ENCODE data around the gene ABI3. TPM values are rescaled to one million over a fixed set of nuclear protein-coding genes. Genes with fewer than 3 reads are reported as not detected.

ABI3 gene
- total and polyA plus RNA-seq, 2 donors (not counting 1 experiment from before 2014, with no cell fraction given): 15.6 to 23.3 TPM

GRCh38 chr17:49218941-49219913, 8.7 kb downstream of the ABI3 start:
- Histone ChIP-seq H2AFZ (ENCODE audit: insufficient read depth, low read depth, low read length, poor library complexity, severe bottlenecking) (peak overlapping the region; percentile 43), H3K4me2 (replicated peaks; ENCODE audit: low read depth, low read length, poor library complexity, severe bottlenecking) (peak overlapping the region; percentile 81)
- POLR2A ChIA-PET: interaction anchor here (1.1 to 3.4 kb wide), 2 partner anchors 8 to 26 kb away, joined by 6 to 45 read pairs; no protein-coding TSS in a partner anchor

More at GRCh38 chr17:49218941-49219913, 8.7 kb downstream of the ABI3 start:
- H3K27ac Mint-ChIP-seq: peak overlapping the region; percentile 85
- ATAC-seq (ENCODE audit: low read depth) (peak; percentile 73), DNase-seq (peak; percentile 89)
- H3K9me3 ChIP-seq (ENCODE audit: control extremely low read depth in 1 of 3, control insufficient read depth in 2 of 3, insufficient read depth in 1 of 3, low read length in 2 of 3): peaks cover 0 to 12% (median 0%) of the 10 kb centered on the region in 3 donors
- H3K27me3 ChIP-seq (replicated peaks in 1 of 4; ENCODE audit: control extremely low read depth in 1 of 4, control insufficient read depth in 3 of 4, insufficient read depth in 4 of 4, low read length in 3 of 4): peaks cover 0 to 10% (median 4%) of the 10 kb centered on the region in 4 experiments
- WGBS (ENCODE audit: insufficient coverage): 37% methylated on average over 27 of the region's 37 CpGs
- H3K4me3 ChIP-seq (ENCODE audit: control extremely low read depth in 1 of 5, extremely low read depth in 1 of 5, insufficient read depth in 1 of 5, low read depth in 2 of 5, low read length in 4 of 5): peak overlapping the region in 4 of 5 experiments; percentile 2 to 50 (median 10)
- H3K36me3 ChIP-seq (replicated peaks in 1 of 2; ENCODE audit: control extremely low read depth in 1 of 2, control insufficient read depth in 1 of 2, extremely low read depth in 1 of 2, insufficient read depth in 2 of 2, low read length in 1 of 2): peaks cover 3 to 19% of the 10 kb centered on the region in 2 experiments
- peaks cover 32% of the 10 kb centered on the region for H3K79me2 ChIP-seq (ENCODE audit: control insufficient read depth, insufficient read depth, low read length)
- CTCF ChIA-PET: interaction anchor here (0.6 to 11.9 kb wide), 8 partner anchors 8 to 137 kb away, joined by 3 to 140 read pairs (median 6); partner anchors contain the start of gene PHOSPHO1
- H3K4me1 Mint-ChIP-seq: peaks cover 65% of the 10 kb centered on the region
- H3K4me1 ChIP-seq (ENCODE audit: control insufficient read depth in 2 of 2, insufficient read depth in 2 of 2, low read length in 2 of 2): peaks cover 72 to 79% of the 10 kb centered on the region in 2 donors
- TF ChIP-seq CTCF (IDR thresholded peaks at IDR 0.05) (peak; percentile 35), EZH2 (IDR thresholded peaks at IDR 0.05; ENCODE audit: borderline replicate concordance, insufficient read depth, low read depth, low read length, poor library complexity, severe bottlenecking) (no peak)
- peak overlapping the region; percentile 90 to 93 for H3K27ac ChIP-seq (ENCODE audit: low read length in 2 of 2)
- H3K27me3 Mint-ChIP-seq: no peaks in the 10 kb centered on the region
- peak overlapping the region; percentile 73 for H3K4me3 Mint-ChIP-seq
- peak overlapping the region; percentile 52 for H3K9ac ChIP-seq (ENCODE audit: low read length)
- H4K20me1 ChIP-seq (ENCODE audit: control insufficient read depth, insufficient read depth, low read length, poor library complexity, severe bottlenecking): no peaks in the 10 kb centered on the region
- intact Hi-C loops (cut with micrococcal nuclease): loop anchor here (1.0 kb wide), 2 partner anchors 9 to 27 kb away; partner anchors contain the start of genes ABI3 and GNGT2
- no peaks in the 10 kb centered on the region for H3K9me3 Mint-ChIP-seq (ENCODE audit: insufficient read depth)
